Psoas muscle (tissue), 8 donors: ENCODE measurements around the gene AUTS2. TPM values are rescaled to one million over a fixed set of nuclear protein-coding genes. Genes with fewer than 3 reads are reported as not detected.

Experiments
- ATAC-seq, 4 donors: fragments of 200-7000 bp; cut with Tn5 transposase; one replicate each; pipeline ENCODE4 v1.9.1; 2020; ENCODE audit warnings: moderate library complexity in 3 of 4, mild to moderate bottlenecking in 2 of 4
- DNase-seq, 2 donors: peaks; one replicate each; pipeline ENCODE4 v3.0.0-alpha.2; 2020
- H3K27ac ChIP-seq: fragments of 200-600 bp; one replicate; pipeline ENCODE4 v1.8.0; 2022
- H3K27me3 ChIP-seq, 3 donors: fragments of 200-600 bp in 1 of 3; one replicate each; pipeline versions ENCODE4 v1.6.1 to v1.8.0; 2013 to 2022; ENCODE audit warnings: low read length in 2 of 3, mild to moderate bottlenecking in 2 of 3, moderate library complexity in 1 of 3; ENCODE audit not compliant: insufficient read depth in 3 of 3
- H3K36me3 ChIP-seq, 2 donors: fragments of 200-600 bp in 1 of 2; one replicate each; pipeline versions ENCODE4 v1.6.1 to v1.8.0; 2013 to 2022; ENCODE audit warnings: low read depth in 1 of 2, mild to moderate bottlenecking in 1 of 2, moderate library complexity in 1 of 2; ENCODE audit not compliant: insufficient read depth in 1 of 2
- H3K4me1 ChIP-seq: fragments of 200-600 bp; one replicate; pipeline ENCODE4 v1.8.0; 2022
- H3K4me3 ChIP-seq: fragments of 200-600 bp; one replicate; pipeline ENCODE4 v1.8.0; 2022; ENCODE audit warnings: mild to moderate bottlenecking
- H3K9me3 ChIP-seq: fragments of 200-600 bp; one replicate; pipeline ENCODE4 v1.8.0; 2022
- WGBS, 3 donors: extraction: QIAGEN DNeasy Blood & Tissue Kit; methylation state at CpG; one replicate each; pipeline versions ENCODE4 v1.1.6 to v1.1.7; 2013; 5-methylcytosine and 5-hydroxymethylcytosine counted together
- intact Hi-C, 2 donors: fragments of 100-400 bp; cut with DNase I; formaldehyde crosslinking; loops; one replicate each; pipeline versions ENCODE4 v1.11.0 to v1.14.2; 2022
- polyA plus RNA-seq, 3 donors: library from polyadenylated mRNA; stranded (reverse); fragments of 200-250 nt; gene quantifications; one replicate each; pipeline ENCODE4 v1.2.3, GENCODE V29; 2013
- total RNA-seq, 4 donors: library from RNA; stranded (reverse); fragmentation: NEBNext Ultra II Directional in 2 of 4; extraction: Animal tissue kit (Norgen Biotek cat#: 25700) in 2 of 4; gene quantifications; one replicate each; pipeline versions ENCODE4 v1.2.1 to v1.2.4, GENCODE V29; 2021 to 2023
- TF ChIP-seq, protein P1 (sequence below): fragments of 200-600 bp; IDR thresholded peaks from one replicate; pipeline ENCODE4 v1.8.0; 2022; ENCODE audit warnings: antibody characterized with exemption
- donor health status: healthy with polysubstance abuse.
- donor health status: DM: no; HTN: no; CAD: no; lungs with moderate emphysema.
- donor health status: Bipolar disorder and iron deficiency.
- donor health status: healthy.
- donor health status: DM: yes; HTN: yes; CAD: no.
- donor health status: DM: no; HTN: no; CAD: no.
- donor health status: DM: no; HTN: no; CAD: no.
- donor health status: DM: yes; HTN: yes; CAD: no.

Gene AUTS2
- total and polyA plus RNA-seq, 7 donors = 5.0 to 33.5 (median 14.3) TPM

GRCh38 chr7:70316745-70317144 is 718.5 kb downstream of the AUTS2 start:
- Histone ChIP-seq H3K36me3 (no peaks in the 10 kb centered on the region), H3K4me1 (no peaks in the 10 kb centered on the region), H3K4me3 (no peak overlapping the region), H3K27ac (no peak overlapping the region), H3K27me3 (no peaks in the 10 kb centered on the region), H3K9me3 (no peaks in the 10 kb centered on the region)
- TF ChIP-seq, protein P1, sequence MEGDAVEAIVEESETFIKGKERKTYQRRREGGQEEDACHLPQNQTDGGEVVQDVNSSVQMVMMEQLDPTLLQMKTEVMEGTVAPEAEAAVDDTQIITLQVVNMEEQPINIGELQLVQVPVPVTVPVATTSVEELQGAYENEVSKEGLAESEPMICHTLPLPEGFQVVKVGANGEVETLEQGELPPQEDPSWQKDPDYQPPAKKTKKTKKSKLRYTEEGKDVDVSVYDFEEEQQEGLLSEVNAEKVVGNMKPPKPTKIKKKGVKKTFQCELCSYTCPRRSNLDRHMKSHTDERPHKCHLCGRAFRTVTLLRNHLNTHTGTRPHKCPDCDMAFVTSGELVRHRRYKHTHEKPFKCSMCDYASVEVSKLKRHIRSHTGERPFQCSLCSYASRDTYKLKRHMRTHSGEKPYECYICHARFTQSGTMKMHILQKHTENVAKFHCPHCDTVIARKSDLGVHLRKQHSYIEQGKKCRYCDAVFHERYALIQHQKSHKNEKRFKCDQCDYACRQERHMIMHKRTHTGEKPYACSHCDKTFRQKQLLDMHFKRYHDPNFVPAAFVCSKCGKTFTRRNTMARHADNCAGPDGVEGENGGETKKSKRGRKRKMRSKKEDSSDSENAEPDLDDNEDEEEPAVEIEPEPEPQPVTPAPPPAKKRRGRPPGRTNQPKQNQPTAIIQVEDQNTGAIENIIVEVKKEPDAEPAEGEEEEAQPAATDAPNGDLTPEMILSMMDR = no peak
- 82 to 97% (median 92%) methylated on average over 7 of the region's 7 CpGs for WGBS, 3 donors
- ATAC-seq (no peak), DNase-seq (no peak)
- intact Hi-C loops = no loop called here

GRCh38 chr7:70317356-70317755 is 719.1 kb downstream of the AUTS2 start:
- no peak for DNase-seq
- no peak overlapping the region for H3K27ac ChIP-seq
- no peak for ATAC-seq

GRCh38 chr7:70318511-70318910 is 720.2 kb downstream of the AUTS2 start:
- ATAC-seq = no peak

More at GRCh38 chr7:70317356-70317755, 719.1 kb downstream of the AUTS2 start:
- 63 to 73% (median 67%) methylated on average over 2 of the region's 2 CpGs for WGBS, 3 donors
- H3K36me3 ChIP-seq = no peaks in the 10 kb centered on the region
- no peaks in the 10 kb centered on the region for H3K4me1 ChIP-seq
- H3K27me3 ChIP-seq = no peaks in the 10 kb centered on the region
- intact Hi-C loops = no loop called here
- no peak overlapping the region for H3K4me3 ChIP-seq
- no peaks in the 10 kb centered on the region for H3K9me3 ChIP-seq
- TF ChIP-seq, protein P1 = no peak

DNA sequence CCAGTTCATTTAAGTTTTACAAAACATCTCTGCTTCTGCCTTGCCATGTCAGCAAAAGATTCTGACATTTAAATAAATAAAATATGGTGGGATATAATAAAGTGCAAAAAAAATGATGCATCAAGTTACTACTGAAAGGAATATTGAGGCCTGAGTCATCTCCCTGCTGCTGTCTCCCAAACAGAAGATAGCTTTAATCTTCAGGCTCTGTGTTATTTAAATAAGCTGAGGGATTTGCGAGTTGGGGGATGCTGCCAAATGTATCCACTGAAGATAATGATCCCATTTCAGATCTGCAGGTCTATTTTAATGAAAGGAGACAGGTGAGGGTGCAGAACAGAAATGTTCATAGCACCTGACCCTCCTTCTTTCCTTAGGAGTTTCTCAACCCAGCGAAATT is 720.8 kb downstream of the AUTS2 start:
- no peak for ATAC-seq
- no peaks in the 10 kb centered on the region for H3K9me3 ChIP-seq
- no peaks in the 10 kb centered on the region for H3K36me3 ChIP-seq
- no peaks in the 10 kb centered on the region for H3K27me3 ChIP-seq
- TF ChIP-seq, protein P1 = no peak
- DNase-seq = no peak
- 86 to 96% (median 92%) methylated on average over 2 of the region's 2 CpGs for WGBS, 3 donors
- H3K27ac ChIP-seq = no peak overlapping the region
- intact Hi-C loops = no loop called here
- H3K4me3 ChIP-seq = no peak overlapping the region
- H3K4me1 ChIP-seq = no peaks in the 10 kb centered on the region

More at GRCh38 chr7:70318511-70318910, 720.2 kb downstream of the AUTS2 start:
- intact Hi-C loops = no loop called here
- TF ChIP-seq, protein P1 = no peak
- H3K4me3 ChIP-seq = no peak overlapping the region
- no peaks in the 10 kb centered on the region for H3K9me3 ChIP-seq
- no peaks in the 10 kb centered on the region for H3K27me3 ChIP-seq
- H3K36me3 ChIP-seq = no peaks in the 10 kb centered on the region
- H3K27ac ChIP-seq = no peak overlapping the region
- no peaks in the 10 kb centered on the region for H3K4me1 ChIP-seq
- WGBS, 3 donors = 88 to 94% (median 94%) methylated on average over 1 of the region's 1 CpG
- no peak for DNase-seq

- H3K9me3 ChIP-seq = no peaks in the 10 kb centered on the region
- TF ChIP-seq, protein P1 = no peak
- ATAC-seq = no peak
- intact Hi-C loops = no loop called here
- no peak overlapping the region for H3K4me3 ChIP-seq
- no peaks in the 10 kb centered on the region for H3K27me3 ChIP-seq
- no peak for DNase-seq
- H3K36me3 ChIP-seq = no peaks in the 10 kb centered on the region
- H3K27ac ChIP-seq = no peak overlapping the region
- H3K4me1 ChIP-seq = no peaks in the 10 kb centered on the region
- 94 to 95% (median 95%) methylated on average over 6 of the region's 6 CpGs for WGBS, 3 donors
These were observed 722.8 kb downstream of the AUTS2 start for GRCh38 chr7:70321016-70321590.
